Neural progenitor cell (in vitro differentiated cells): ENCODE results near the gene EPN1. TPM values are rescaled to one million over a fixed set of nuclear protein-coding genes. Genes with fewer than 3 reads are reported as not detected.

Experiments used
- DNase-seq: peaks from one replicate; pipeline ENCODE4 v3.0.0-alpha.2; 2016; ENCODE audit warnings: low spot score
- H2AFZ ChIP-seq: fragments of 200-600 bp; sonication (generic); replicated peaks from 2 replicates; pipeline ENCODE4 v1.6.1; 2016; ENCODE audit warnings: antibody characterized with exemption
- H3F3A ChIP-seq: fragments of 200-600 bp; sonication (generic); 2 replicates; pipeline ENCODE4 v1.6.1; 2016; ENCODE audit warnings: antibody characterized with exemption, low read depth
- H3K27ac ChIP-seq: fragments of 200-600 bp; sonication (generic); 2 replicates; pipeline ENCODE4 v1.5.1; 2016; ENCODE audit warnings: mild to moderate bottlenecking
- H3K27me3 ChIP-seq: fragments of 200-600 bp; sonication (generic); 2 replicates; pipeline ENCODE4 v1.6.1; 2016; ENCODE audit warnings: mild to moderate bottlenecking, moderate library complexity
- H3K36me3 ChIP-seq: fragments of 200-600 bp; sonication (generic); 2 replicates; pipeline ENCODE4 v1.5.1; 2016
- H3K4me1 ChIP-seq: fragments of 200-600 bp; sonication (generic); 2 replicates; pipeline ENCODE4 v1.6.1; 2016; ENCODE audit warnings: mixed run types
- H3K4me2 ChIP-seq: fragments of 200-600 bp; sonication (generic); 2 replicates; pipeline ENCODE4 v1.6.1; 2016
- H3K4me3 ChIP-seq: fragments of 200-600 bp; sonication (generic); 2 replicates; pipeline ENCODE4 v1.5.1; 2016
- H3K79me2 ChIP-seq: fragments of 200-600 bp; sonication (generic); 2 replicates; pipeline ENCODE4 v1.6.1; 2016; ENCODE audit warnings: low read depth
- H3K9ac ChIP-seq: fragments of 200-600 bp; sonication (generic); 2 replicates; pipeline ENCODE4 v1.6.1; 2016
- H3K9me3 ChIP-seq: fragments of 200-600 bp; sonication (generic); 2 replicates; pipeline ENCODE4 v1.5.1; 2016; ENCODE audit warnings: low read depth
- H4K20me1 ChIP-seq: fragments of 200-600 bp; sonication (generic); 2 replicates; pipeline ENCODE4 v1.6.1; 2016; ENCODE audit warnings: low read depth
- H3K27ac Mint-ChIP-seq: 3 replicates; pipeline ENCODE4 v1.8.0; 2021; ENCODE audit warnings: mixed read lengths
- H3K27me3 Mint-ChIP-seq: 2 replicates; pipeline ENCODE4 v1.8.0; 2022; ENCODE audit warnings: low read depth, mild to moderate bottlenecking, inconsistent platforms, moderate library complexity, mixed read lengths; ENCODE audit not compliant: insufficient read depth
- H3K36me3 Mint-ChIP-seq: 3 replicates; pipeline ENCODE4 v1.8.0; 2021; ENCODE audit warnings: mixed read lengths
- H3K4me1 Mint-ChIP-seq: 3 replicates; pipeline ENCODE4 v1.8.0; 2021; ENCODE audit warnings: mixed read lengths
- H3K4me3 Mint-ChIP-seq: 3 replicates; pipeline ENCODE4 v1.8.0; 2021; ENCODE audit warnings: mild to moderate bottlenecking, moderate library complexity, mixed read lengths
- H3K9me3 Mint-ChIP-seq: 3 replicates; pipeline ENCODE4 v1.8.0; 2020; ENCODE audit warnings: mixed read lengths
- EZH2 ChIP-seq: fragments of 200-600 bp; sonication (generic); IDR thresholded peaks from 2 replicates; pipeline ENCODE4 v1.6.1; 2017; ENCODE audit warnings: antibody characterized with exemption, mild to moderate bottlenecking, moderate library complexity
- EZH2phosphoT487 ChIP-seq: fragments of 200-600 bp; sonication (generic); IDR thresholded peaks from 2 replicates; pipeline ENCODE4 v1.6.1; 2017; ENCODE audit warnings: antibody characterized with exemption
- total RNA-seq: library from RNA; depleted of rRNA; stranded (reverse); fragments of >200 nt; gene quantifications from 2 replicates; pipeline ENCODE4 v1.2.3, GENCODE V29; 2015; ENCODE audit warnings: low replicate concordance
- TF ChIP-seq, protein P1 (sequence below): fragments of 200-600 bp; sonication (generic); IDR thresholded peaks from 2 replicates; pipeline ENCODE4 v1.5.1; 2017; ENCODE audit warnings: antibody characterized with exemption, mild to moderate bottlenecking

Gene EPN1
- total RNA-seq, 1 donor from 2014 or later: 16.1 TPM

DNA sequence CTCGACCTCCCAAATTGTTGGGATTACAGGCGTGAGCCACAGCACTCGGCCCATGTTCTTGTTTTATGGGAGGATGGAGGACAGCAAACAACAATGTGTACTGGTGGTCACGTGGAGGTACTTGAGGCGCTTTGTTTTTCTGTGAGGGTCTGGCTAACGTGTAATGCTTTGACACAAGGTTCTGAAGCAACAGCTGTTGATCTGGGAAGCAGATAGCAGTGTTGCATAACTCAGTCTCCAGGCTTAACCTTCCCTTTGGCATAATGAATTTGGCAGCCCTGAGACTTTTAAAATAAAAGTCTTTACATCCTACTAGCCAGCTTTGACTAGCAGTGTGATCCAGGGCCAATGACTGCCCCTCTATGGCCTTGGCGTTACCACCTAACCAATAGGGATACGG is 41.2 kb upstream of the EPN1 start:
- Mint-ChIP-seq H3K4me3 (peak overlapping the region; percentile 75), H3K36me3 (peaks cover 4% of the 10 kb centered on the region), H3K4me1 (peaks cover 29% of the 10 kb centered on the region), H3K9me3 (no peaks in the 10 kb centered on the region), H3K27me3 (peaks cover 19% of the 10 kb centered on the region), H3K27ac (no peak overlapping the region)
- H3K9ac ChIP-seq: no peak overlapping the region
- H3K27ac ChIP-seq: no peak overlapping the region
- peaks cover 38% of the 10 kb centered on the region for H3K79me2 ChIP-seq
- H2AFZ ChIP-seq: no peak overlapping the region
- no peaks in the 10 kb centered on the region for H3K9me3 ChIP-seq
- peak overlapping the region; percentile 88 for H3K4me3 ChIP-seq
- peaks cover 6% of the 10 kb centered on the region for H3K4me1 ChIP-seq
- TF ChIP-seq EZH2 (no peak), EZH2phosphoT487 (no peak)
- TF ChIP-seq, protein P1, sequence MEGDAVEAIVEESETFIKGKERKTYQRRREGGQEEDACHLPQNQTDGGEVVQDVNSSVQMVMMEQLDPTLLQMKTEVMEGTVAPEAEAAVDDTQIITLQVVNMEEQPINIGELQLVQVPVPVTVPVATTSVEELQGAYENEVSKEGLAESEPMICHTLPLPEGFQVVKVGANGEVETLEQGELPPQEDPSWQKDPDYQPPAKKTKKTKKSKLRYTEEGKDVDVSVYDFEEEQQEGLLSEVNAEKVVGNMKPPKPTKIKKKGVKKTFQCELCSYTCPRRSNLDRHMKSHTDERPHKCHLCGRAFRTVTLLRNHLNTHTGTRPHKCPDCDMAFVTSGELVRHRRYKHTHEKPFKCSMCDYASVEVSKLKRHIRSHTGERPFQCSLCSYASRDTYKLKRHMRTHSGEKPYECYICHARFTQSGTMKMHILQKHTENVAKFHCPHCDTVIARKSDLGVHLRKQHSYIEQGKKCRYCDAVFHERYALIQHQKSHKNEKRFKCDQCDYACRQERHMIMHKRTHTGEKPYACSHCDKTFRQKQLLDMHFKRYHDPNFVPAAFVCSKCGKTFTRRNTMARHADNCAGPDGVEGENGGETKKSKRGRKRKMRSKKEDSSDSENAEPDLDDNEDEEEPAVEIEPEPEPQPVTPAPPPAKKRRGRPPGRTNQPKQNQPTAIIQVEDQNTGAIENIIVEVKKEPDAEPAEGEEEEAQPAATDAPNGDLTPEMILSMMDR: no peak
- H3K4me2 ChIP-seq: peak overlapping the region; percentile 99
- H3K36me3 ChIP-seq: no peaks in the 10 kb centered on the region
- H4K20me1 ChIP-seq: peaks cover 16% of the 10 kb centered on the region
- no peak for DNase-seq
- peaks cover 18% of the 10 kb centered on the region for H3F3A ChIP-seq
- H3K27me3 ChIP-seq: no peaks in the 10 kb centered on the region

DNA sequence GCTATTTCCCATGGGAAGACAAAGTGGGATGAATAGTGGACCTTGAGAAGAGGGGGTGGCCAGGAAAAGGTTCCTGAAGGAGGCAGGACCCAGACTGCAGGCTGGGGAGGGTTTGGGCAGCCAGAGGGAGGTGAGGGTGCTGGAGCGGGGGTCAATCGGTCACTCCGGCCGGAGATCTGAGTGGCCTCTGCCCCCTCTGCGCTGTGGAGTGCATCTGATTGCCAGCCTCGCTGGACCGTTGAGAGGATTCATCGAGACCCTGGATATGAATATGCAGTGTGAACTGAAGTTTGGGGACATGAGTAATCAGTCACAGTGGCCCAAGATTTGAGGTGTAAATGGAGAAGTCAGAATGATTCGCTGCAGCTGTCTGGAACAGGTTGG is 39.7 kb upstream of the EPN1 start:
- peaks cover 53% of the 10 kb centered on the region for H3K79me2 ChIP-seq
- H4K20me1 ChIP-seq: peaks cover 16% of the 10 kb centered on the region
- peaks cover 32% of the 10 kb centered on the region for H3F3A ChIP-seq
- no peaks in the 10 kb centered on the region for H3K27me3 ChIP-seq
- peaks cover 7% of the 10 kb centered on the region for H3K36me3 Mint-ChIP-seq
- peaks cover 6% of the 10 kb centered on the region for H3K4me1 ChIP-seq
- H2AFZ ChIP-seq: no peak overlapping the region
- H3K27ac ChIP-seq: peak overlapping the region; percentile 43
- H3K27me3 Mint-ChIP-seq: peaks cover 19% of the 10 kb centered on the region
- H3K4me2 ChIP-seq: peak overlapping the region; percentile 99
- TF ChIP-seq EZH2phosphoT487: no peak
- TF ChIP-seq, protein P1: no peak
- no peak for TF ChIP-seq EZH2
- no peaks in the 10 kb centered on the region for H3K9me3 ChIP-seq
- DNase-seq: no peak
- peak overlapping the region; percentile 97 for H3K4me3 Mint-ChIP-seq
- H3K27ac Mint-ChIP-seq: peak overlapping the region; percentile 97
- no peaks in the 10 kb centered on the region for H3K36me3 ChIP-seq
- H3K9ac ChIP-seq: peak overlapping the region; percentile 94
- peak overlapping the region; percentile 88 for H3K4me3 ChIP-seq
- H3K9me3 Mint-ChIP-seq: no peaks in the 10 kb centered on the region
- peaks cover 33% of the 10 kb centered on the region for H3K4me1 Mint-ChIP-seq

DNA sequence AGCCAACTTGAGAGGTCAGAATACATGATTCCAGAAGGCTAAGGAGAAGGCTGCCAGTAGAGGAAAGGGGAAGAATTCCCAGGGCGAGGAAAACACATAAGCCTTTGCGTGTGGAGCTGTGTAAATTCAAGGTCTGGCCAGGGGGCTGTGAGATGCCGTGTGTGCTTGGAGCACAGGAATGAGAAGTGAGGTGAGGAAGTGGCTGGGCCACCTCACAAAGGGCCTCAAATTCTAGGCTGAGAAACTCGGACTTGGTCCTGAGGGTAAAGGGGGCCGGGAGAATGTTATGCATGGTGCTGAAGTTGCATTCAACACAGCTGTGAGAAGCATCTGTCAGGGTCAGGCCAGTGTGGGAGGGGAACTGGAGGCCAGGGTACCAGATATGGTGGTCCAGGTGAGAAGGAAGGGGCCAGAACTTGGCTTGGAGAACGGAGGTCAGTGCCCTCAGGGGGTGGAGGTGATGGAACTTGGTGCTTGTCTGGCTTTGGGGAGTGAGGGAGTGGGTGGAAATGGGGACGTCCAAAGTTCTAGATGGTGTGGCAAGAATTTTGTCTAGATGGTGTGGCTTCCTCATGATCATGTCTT is 39.1 kb upstream of the EPN1 start:
- no peak for DNase-seq
- Mint-ChIP-seq H3K36me3 (peaks cover 7% of the 10 kb centered on the region), H3K4me3 (peak overlapping the region; percentile 97), H3K27ac (peak overlapping the region; percentile 97), H3K4me1 (peaks cover 36% of the 10 kb centered on the region), H3K9me3 (no peaks in the 10 kb centered on the region), H3K27me3 (peaks cover 21% of the 10 kb centered on the region)
- Histone ChIP-seq H3K79me2 (peaks cover 53% of the 10 kb centered on the region), H3K4me2 (peak overlapping the region; percentile 99), H3K9me3 (no peaks in the 10 kb centered on the region), H3K9ac (peak overlapping the region; percentile 94), H2AFZ (no peak overlapping the region), H3K27me3 (no peaks in the 10 kb centered on the region), H3K27ac (no peak overlapping the region), H3F3A (peaks cover 38% of the 10 kb centered on the region), H3K36me3 (no peaks in the 10 kb centered on the region), H4K20me1 (peaks cover 16% of the 10 kb centered on the region), H3K4me1 (peaks cover 6% of the 10 kb centered on the region), H3K4me3 (peak overlapping the region; percentile 88)
- no peak for TF ChIP-seq EZH2
- TF ChIP-seq EZH2phosphoT487: no peak
- TF ChIP-seq, protein P1: no peak
